ENCODE results near the gene IL10RB.

DNA sequence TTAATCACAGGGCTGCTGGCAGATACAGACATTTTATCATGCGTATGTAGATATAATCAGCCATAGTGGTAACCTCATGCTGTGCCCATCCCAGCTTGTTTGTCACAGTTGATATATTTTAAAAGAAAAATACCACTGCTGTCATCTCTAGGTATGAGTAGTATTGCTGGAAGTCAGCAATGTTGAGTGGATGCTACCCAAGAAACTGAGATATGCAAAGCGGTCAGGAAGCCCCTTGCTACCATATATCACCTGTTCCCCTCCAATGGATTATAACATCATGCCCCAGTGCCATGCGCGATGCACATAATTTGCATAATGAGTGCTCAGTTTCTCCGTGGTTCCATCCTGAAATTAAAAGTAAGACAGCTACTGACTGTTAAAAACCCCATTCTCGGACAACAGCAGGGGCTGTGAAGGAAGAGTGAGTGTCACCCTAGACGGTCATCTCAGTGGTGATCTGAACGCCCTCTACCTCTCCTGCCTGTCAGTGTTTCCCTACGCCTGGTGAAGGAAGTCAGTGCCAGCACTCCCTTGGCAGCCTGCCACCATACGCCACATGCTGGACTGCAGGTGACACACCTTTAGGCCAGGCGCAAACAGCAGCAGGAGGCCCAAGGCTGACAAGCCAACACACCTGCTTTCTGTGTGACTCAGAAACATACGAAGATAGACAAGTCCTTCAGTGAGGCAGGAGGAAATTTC, 2.7 kb downstream of the IL10RB start:
- TF ChIP-seq, protein P1, sequence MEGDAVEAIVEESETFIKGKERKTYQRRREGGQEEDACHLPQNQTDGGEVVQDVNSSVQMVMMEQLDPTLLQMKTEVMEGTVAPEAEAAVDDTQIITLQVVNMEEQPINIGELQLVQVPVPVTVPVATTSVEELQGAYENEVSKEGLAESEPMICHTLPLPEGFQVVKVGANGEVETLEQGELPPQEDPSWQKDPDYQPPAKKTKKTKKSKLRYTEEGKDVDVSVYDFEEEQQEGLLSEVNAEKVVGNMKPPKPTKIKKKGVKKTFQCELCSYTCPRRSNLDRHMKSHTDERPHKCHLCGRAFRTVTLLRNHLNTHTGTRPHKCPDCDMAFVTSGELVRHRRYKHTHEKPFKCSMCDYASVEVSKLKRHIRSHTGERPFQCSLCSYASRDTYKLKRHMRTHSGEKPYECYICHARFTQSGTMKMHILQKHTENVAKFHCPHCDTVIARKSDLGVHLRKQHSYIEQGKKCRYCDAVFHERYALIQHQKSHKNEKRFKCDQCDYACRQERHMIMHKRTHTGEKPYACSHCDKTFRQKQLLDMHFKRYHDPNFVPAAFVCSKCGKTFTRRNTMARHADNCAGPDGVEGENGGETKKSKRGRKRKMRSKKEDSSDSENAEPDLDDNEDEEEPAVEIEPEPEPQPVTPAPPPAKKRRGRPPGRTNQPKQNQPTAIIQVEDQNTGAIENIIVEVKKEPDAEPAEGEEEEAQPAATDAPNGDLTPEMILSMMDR (IDR thresholded peaks at IDR 0.05), result no peak
- TF ChIP-seq EP300 (IDR thresholded peaks at IDR 0.05) (no peak), POLR2A (IDR thresholded peaks at IDR 0.05) (no peak)
